Measurements from ENCODE around the gene CDK14.

GRCh38 chr7:90944021-90944420, 347.9 kb downstream of the CDK14 start:
- TF ChIP-seq, protein P1, sequence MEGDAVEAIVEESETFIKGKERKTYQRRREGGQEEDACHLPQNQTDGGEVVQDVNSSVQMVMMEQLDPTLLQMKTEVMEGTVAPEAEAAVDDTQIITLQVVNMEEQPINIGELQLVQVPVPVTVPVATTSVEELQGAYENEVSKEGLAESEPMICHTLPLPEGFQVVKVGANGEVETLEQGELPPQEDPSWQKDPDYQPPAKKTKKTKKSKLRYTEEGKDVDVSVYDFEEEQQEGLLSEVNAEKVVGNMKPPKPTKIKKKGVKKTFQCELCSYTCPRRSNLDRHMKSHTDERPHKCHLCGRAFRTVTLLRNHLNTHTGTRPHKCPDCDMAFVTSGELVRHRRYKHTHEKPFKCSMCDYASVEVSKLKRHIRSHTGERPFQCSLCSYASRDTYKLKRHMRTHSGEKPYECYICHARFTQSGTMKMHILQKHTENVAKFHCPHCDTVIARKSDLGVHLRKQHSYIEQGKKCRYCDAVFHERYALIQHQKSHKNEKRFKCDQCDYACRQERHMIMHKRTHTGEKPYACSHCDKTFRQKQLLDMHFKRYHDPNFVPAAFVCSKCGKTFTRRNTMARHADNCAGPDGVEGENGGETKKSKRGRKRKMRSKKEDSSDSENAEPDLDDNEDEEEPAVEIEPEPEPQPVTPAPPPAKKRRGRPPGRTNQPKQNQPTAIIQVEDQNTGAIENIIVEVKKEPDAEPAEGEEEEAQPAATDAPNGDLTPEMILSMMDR (IDR thresholded peaks at IDR 0.05): no peak
- TF ChIP-seq EP300 (IDR thresholded peaks at IDR 0.05) (no peak), POLR2A (IDR thresholded peaks at IDR 0.05) (no peak)

Measured in ovary (tissue), 3 donors.